ENCODE results near the gene TEKT1. TPM values are rescaled to one million over a fixed set of nuclear protein-coding genes. Genes with fewer than 3 reads are reported as not detected.

The TEKT1 gene
- total RNA-seq, 1 donor from 2014 or later: not detected

- Mint-ChIP-seq H3K4me3 (ENCODE audit: unreplicated experiment) (no peak overlapping the region), H3K27ac (ENCODE audit: unreplicated experiment) (no peak overlapping the region), H3K9me3 (ENCODE audit: unreplicated experiment) (peaks cover under 1% of the 10 kb centered on the region), H3K36me3 (ENCODE audit: unreplicated experiment) (no peaks in the 10 kb centered on the region), H3K27me3 (ENCODE audit: unreplicated experiment) (peaks cover 2% of the 10 kb centered on the region), H3K4me1 (ENCODE audit: low read depth, unreplicated experiment) (no peaks in the 10 kb centered on the region)
- DNase-seq: no peak
- TF ChIP-seq CTCF (IDR thresholded peaks at IDR 0.05; ENCODE audit: partially characterized antibody, unreplicated experiment): no peak
Observed at GRCh38 chr17:6867849-6868248, 36.3 kb upstream of the TEKT1 start.

- H3K4me1 Mint-ChIP-seq (ENCODE audit: low read depth, unreplicated experiment): no peaks in the 10 kb centered on the region
- no peaks in the 10 kb centered on the region for H3K36me3 Mint-ChIP-seq (ENCODE audit: unreplicated experiment)
- H3K4me3 Mint-ChIP-seq (ENCODE audit: unreplicated experiment): no peak overlapping the region
- peaks cover 2% of the 10 kb centered on the region for H3K27me3 Mint-ChIP-seq (ENCODE audit: unreplicated experiment)
- peaks cover 2% of the 10 kb centered on the region for H3K9me3 Mint-ChIP-seq (ENCODE audit: unreplicated experiment)
- DNase-seq: no peak
- TF ChIP-seq CTCF (IDR thresholded peaks at IDR 0.05; ENCODE audit: partially characterized antibody, unreplicated experiment): no peak
- no peak overlapping the region for H3K27ac Mint-ChIP-seq (ENCODE audit: unreplicated experiment)
Observed at GRCh38 chr17:6862825-6863224, 31.3 kb upstream of the TEKT1 start.

GRCh38 chr17:6862122-6862521 lies 30.6 kb upstream of the TEKT1 start:
- no peak overlapping the region for H3K4me3 Mint-ChIP-seq (ENCODE audit: unreplicated experiment)
- peaks cover 2% of the 10 kb centered on the region for H3K9me3 Mint-ChIP-seq (ENCODE audit: unreplicated experiment)
- peaks cover 3% of the 10 kb centered on the region for H3K27me3 Mint-ChIP-seq (ENCODE audit: unreplicated experiment)

GRCh38 chr17:6857904-6858303 lies 26.4 kb upstream of the TEKT1 start:
- Mint-ChIP-seq H3K27ac (ENCODE audit: unreplicated experiment) (no peak overlapping the region), H3K4me3 (ENCODE audit: unreplicated experiment) (no peak overlapping the region), H3K9me3 (ENCODE audit: unreplicated experiment) (peaks cover 2% of the 10 kb centered on the region), H3K27me3 (ENCODE audit: unreplicated experiment) (peaks cover 1% of the 10 kb centered on the region), H3K4me1 (ENCODE audit: low read depth, unreplicated experiment) (no peaks in the 10 kb centered on the region), H3K36me3 (ENCODE audit: unreplicated experiment) (no peaks in the 10 kb centered on the region)
- TF ChIP-seq CTCF (IDR thresholded peaks at IDR 0.05; ENCODE audit: partially characterized antibody, unreplicated experiment): no peak
- no peak for DNase-seq

More at GRCh38 chr17:6862122-6862521, 30.6 kb upstream of the TEKT1 start:
- Mint-ChIP-seq H3K27ac (ENCODE audit: unreplicated experiment) (no peak overlapping the region), H3K4me1 (ENCODE audit: low read depth, unreplicated experiment) (no peaks in the 10 kb centered on the region), H3K36me3 (ENCODE audit: unreplicated experiment) (no peaks in the 10 kb centered on the region)
- DNase-seq: no peak
- no peak for TF ChIP-seq CTCF (IDR thresholded peaks at IDR 0.05; ENCODE audit: partially characterized antibody, unreplicated experiment)

GRCh38 chr17:6857336-6857735 lies 25.8 kb upstream of the TEKT1 start:
- DNase-seq: no peak
- peaks cover 1% of the 10 kb centered on the region for H3K27me3 Mint-ChIP-seq (ENCODE audit: unreplicated experiment)

More at GRCh38 chr17:6857336-6857735, 25.8 kb upstream of the TEKT1 start:
- no peak for TF ChIP-seq CTCF (IDR thresholded peaks at IDR 0.05; ENCODE audit: partially characterized antibody, unreplicated experiment)
- no peaks in the 10 kb centered on the region for H3K36me3 Mint-ChIP-seq (ENCODE audit: unreplicated experiment)
- H3K27ac Mint-ChIP-seq (ENCODE audit: unreplicated experiment): no peak overlapping the region
- H3K4me3 Mint-ChIP-seq (ENCODE audit: unreplicated experiment): no peak overlapping the region
- no peaks in the 10 kb centered on the region for H3K4me1 Mint-ChIP-seq (ENCODE audit: low read depth, unreplicated experiment)
- no peaks in the 10 kb centered on the region for H3K9me3 Mint-ChIP-seq (ENCODE audit: unreplicated experiment)
